ENCODE data around the gene ZSCAN20.

The ZSCAN20 gene

GRCh38 chr1:33443705-33444180 lies 28.7 kb upstream of the ZSCAN20 start:
- no peaks in the 10 kb centered on the region for H3K79me2 ChIP-seq (ENCODE audit: control insufficient read depth, insufficient read depth, low read length, unreplicated experiment)
- peaks cover 27% of the 10 kb centered on the region for H3K4me1 ChIP-seq (ENCODE audit: control insufficient read depth, insufficient read depth, low read length, unreplicated experiment)
- H3K27ac ChIP-seq (ENCODE audit: low read depth, low read length): peak overlapping the region; percentile 73
- H3K36me3 ChIP-seq (ENCODE audit: insufficient read depth, low read length): no peaks in the 10 kb centered on the region
- no peak overlapping the region for H2AFZ ChIP-seq (ENCODE audit: low read length, unreplicated experiment)
- no peak overlapping the region for H3K4me3 ChIP-seq (ENCODE audit: low read depth, low read length)
- H3K27me3 ChIP-seq (ENCODE audit: insufficient read depth, low read length): no peaks in the 10 kb centered on the region

GRCh38 chr1:33445108-33445507 lies 27.3 kb upstream of the ZSCAN20 start:
- H3K4me3 ChIP-seq (ENCODE audit: low read depth, low read length): no peak overlapping the region
- no peaks in the 10 kb centered on the region for H3K36me3 ChIP-seq (ENCODE audit: insufficient read depth, low read length)
- no peaks in the 10 kb centered on the region for H3K27me3 ChIP-seq (ENCODE audit: insufficient read depth, low read length)
- no peaks in the 10 kb centered on the region for H3K79me2 ChIP-seq (ENCODE audit: control insufficient read depth, insufficient read depth, low read length, unreplicated experiment)
- no peak overlapping the region for H3K27ac ChIP-seq (ENCODE audit: low read depth, low read length)
- peaks cover 27% of the 10 kb centered on the region for H3K4me1 ChIP-seq (ENCODE audit: control insufficient read depth, insufficient read depth, low read length, unreplicated experiment)
- H2AFZ ChIP-seq (ENCODE audit: low read length, unreplicated experiment): no peak overlapping the region

DNA sequence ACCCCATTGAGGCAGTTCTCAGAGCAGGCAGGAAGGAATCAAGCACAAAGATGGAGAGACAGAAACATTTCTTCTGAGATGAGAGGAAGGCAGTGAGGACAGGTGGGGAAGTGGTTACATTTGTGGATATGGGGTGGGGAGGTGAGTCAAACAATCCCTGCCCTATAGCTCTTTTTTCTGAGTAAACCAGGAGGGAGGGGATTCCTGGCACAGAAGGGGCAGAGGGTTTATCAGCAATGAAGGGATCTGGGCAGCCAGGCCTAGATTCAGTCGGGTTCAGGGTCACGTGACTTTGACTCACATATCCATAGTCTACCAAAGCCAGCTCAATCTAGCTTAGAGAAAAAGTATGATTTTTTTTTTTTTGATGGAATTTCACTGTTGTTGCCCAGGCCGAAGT lies 25.9 kb upstream of the ZSCAN20 start:
- H3K79me2 ChIP-seq (ENCODE audit: control insufficient read depth, insufficient read depth, low read length, unreplicated experiment): no peaks in the 10 kb centered on the region
- H2AFZ ChIP-seq (ENCODE audit: low read length, unreplicated experiment): no peak overlapping the region
- H3K36me3 ChIP-seq (ENCODE audit: insufficient read depth, low read length): no peaks in the 10 kb centered on the region

DNA sequence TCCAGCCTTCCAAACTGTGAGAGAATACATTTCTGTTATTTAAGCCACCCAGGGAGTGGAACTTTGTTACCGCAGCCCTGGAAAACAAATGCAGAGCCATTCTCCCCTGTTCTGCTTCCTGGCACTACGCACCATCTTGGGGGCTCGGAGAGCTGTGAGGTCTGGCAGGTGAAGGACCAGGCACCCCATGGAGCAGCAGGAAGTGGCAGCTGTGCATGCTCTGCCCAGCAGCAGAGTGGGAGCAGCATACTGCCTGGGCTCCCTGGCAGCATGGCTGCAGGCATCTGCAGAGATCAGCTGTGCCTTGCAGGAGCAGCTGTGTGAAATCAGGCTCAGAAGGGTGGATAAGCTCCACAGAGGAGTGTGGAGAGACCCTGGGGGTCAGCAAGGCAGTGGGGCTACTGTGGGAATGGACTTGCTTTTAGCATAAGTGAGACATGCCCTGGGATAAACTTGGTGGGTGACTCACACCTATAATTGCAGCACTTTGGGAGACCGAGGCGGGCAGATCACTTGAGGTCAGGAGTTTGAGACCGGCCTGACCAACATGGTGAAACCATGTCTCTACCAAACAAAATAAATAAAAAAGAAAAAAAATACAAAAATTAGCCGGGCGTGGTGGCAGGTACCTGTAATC lies 17.7 kb upstream of the ZSCAN20 start:
- no peak overlapping the region for H3K27ac ChIP-seq (ENCODE audit: low read depth, low read length)
- no peak overlapping the region for H3K4me3 ChIP-seq (ENCODE audit: low read depth, low read length)
- no peaks in the 10 kb centered on the region for H3K79me2 ChIP-seq (ENCODE audit: control insufficient read depth, insufficient read depth, low read length, unreplicated experiment)
- H3K36me3 ChIP-seq (ENCODE audit: insufficient read depth, low read length): no peaks in the 10 kb centered on the region
- no peak overlapping the region for H2AFZ ChIP-seq (ENCODE audit: low read length, unreplicated experiment)
- H3K27me3 ChIP-seq (ENCODE audit: insufficient read depth, low read length): no peaks in the 10 kb centered on the region
- peaks cover 39% of the 10 kb centered on the region for H3K4me1 ChIP-seq (ENCODE audit: control insufficient read depth, insufficient read depth, low read length, unreplicated experiment)

More for the DNA sequence above, 25.9 kb upstream of the ZSCAN20 start:
- no peaks in the 10 kb centered on the region for H3K27me3 ChIP-seq (ENCODE audit: insufficient read depth, low read length)
- H3K4me3 ChIP-seq (ENCODE audit: low read depth, low read length): no peak overlapping the region
- H3K27ac ChIP-seq (ENCODE audit: low read depth, low read length): no peak overlapping the region
- H3K4me1 ChIP-seq (ENCODE audit: control insufficient read depth, insufficient read depth, low read length, unreplicated experiment): peaks cover 24% of the 10 kb centered on the region

DNA sequence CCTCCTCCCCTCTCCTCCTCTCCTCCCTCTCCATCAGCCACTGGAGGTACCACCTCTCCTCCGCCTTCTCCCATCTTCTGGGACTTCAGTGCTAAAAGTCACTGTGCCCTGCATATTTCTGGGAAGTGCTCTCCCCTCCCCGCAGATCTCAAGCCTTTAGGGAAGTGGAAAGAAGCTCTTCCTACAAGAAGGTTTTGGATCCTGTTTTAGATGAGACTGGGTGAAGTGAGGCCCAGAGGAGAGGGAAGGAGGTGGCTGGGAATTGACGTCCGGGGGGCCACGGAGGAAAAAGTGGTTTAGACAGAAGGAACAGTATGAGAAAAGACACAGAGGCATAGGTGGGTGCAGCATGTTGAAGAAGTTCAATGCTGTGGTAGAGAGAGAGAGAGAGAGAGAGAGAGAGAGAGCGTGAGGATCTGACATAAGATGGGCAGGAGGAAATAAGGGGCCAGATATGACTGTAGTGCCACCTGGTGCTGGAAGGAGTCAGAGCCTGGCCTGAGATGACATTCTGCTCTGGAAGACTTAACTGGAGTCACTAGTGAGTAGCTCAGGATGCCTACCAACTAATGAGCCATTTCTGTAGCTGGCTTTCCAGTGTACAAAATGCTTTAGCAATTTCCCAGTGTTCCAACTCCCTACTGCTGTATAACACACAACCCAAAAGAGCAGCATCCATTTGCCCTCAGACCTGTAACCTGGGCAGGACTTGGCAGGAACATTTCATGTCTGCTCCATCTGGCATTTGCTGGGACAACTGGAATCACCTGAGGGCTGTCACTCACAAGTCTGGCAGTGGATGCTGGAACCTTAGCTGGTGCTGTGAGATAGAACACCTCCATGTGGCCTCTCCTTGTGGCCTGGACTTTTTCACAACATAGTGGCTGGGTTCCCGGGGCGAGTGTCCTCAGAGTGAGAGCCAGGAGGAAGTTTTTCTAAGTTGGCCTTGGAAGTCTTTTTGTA lies 16.6 kb upstream of the ZSCAN20 start:
- Histone ChIP-seq H3K27me3 (ENCODE audit: insufficient read depth, low read length) (no peaks in the 10 kb centered on the region), H3K36me3 (ENCODE audit: insufficient read depth, low read length) (no peaks in the 10 kb centered on the region), H3K79me2 (ENCODE audit: control insufficient read depth, insufficient read depth, low read length, unreplicated experiment) (no peaks in the 10 kb centered on the region), H3K4me3 (ENCODE audit: low read depth, low read length) (no peak overlapping the region), H3K4me1 (ENCODE audit: control insufficient read depth, insufficient read depth, low read length, unreplicated experiment) (peaks cover 45% of the 10 kb centered on the region), H2AFZ (ENCODE audit: low read length, unreplicated experiment) (peak overlapping the region; percentile 83), H3K27ac (ENCODE audit: low read depth, low read length) (peak overlapping the region; percentile 45; the same call in 1 of the 2 replicates)

GRCh38 chr1:33456502-33456886 lies 16.0 kb upstream of the ZSCAN20 start:
- Histone ChIP-seq H3K4me1 (ENCODE audit: control insufficient read depth, insufficient read depth, low read length, unreplicated experiment) (peaks cover 45% of the 10 kb centered on the region), H2AFZ (ENCODE audit: low read length, unreplicated experiment) (no peak overlapping the region), H3K27me3 (ENCODE audit: insufficient read depth, low read length) (no peaks in the 10 kb centered on the region), H3K36me3 (ENCODE audit: insufficient read depth, low read length) (no peaks in the 10 kb centered on the region), H3K27ac (ENCODE audit: low read depth, low read length) (peak overlapping the region; percentile 15; the same call in 1 of the 2 replicates), H3K79me2 (ENCODE audit: control insufficient read depth, insufficient read depth, low read length, unreplicated experiment) (no peaks in the 10 kb centered on the region), H3K4me3 (ENCODE audit: low read depth, low read length) (no peak overlapping the region)

GRCh38 chr1:33459691-33460090 lies 12.8 kb upstream of the ZSCAN20 start:
- H3K27ac ChIP-seq (ENCODE audit: low read depth, low read length): peak overlapping the region; percentile 14; the same call in 1 of the 2 replicates
- H3K4me1 ChIP-seq (ENCODE audit: control insufficient read depth, insufficient read depth, low read length, unreplicated experiment): peaks cover 43% of the 10 kb centered on the region
- H3K36me3 ChIP-seq (ENCODE audit: insufficient read depth, low read length): no peaks in the 10 kb centered on the region
- no peaks in the 10 kb centered on the region for H3K79me2 ChIP-seq (ENCODE audit: control insufficient read depth, insufficient read depth, low read length, unreplicated experiment)
- no peak overlapping the region for H2AFZ ChIP-seq (ENCODE audit: low read length, unreplicated experiment)
- H3K27me3 ChIP-seq (ENCODE audit: insufficient read depth, low read length): no peaks in the 10 kb centered on the region
- no peak overlapping the region for H3K4me3 ChIP-seq (ENCODE audit: low read depth, low read length)

- Histone ChIP-seq H3K27me3 (ENCODE audit: insufficient read depth, low read length) (no peaks in the 10 kb centered on the region), H2AFZ (ENCODE audit: low read length, unreplicated experiment) (no peak overlapping the region), H3K27ac (ENCODE audit: low read depth, low read length) (peak overlapping the region; percentile 14; the same call in 1 of the 2 replicates), H3K79me2 (ENCODE audit: control insufficient read depth, insufficient read depth, low read length, unreplicated experiment) (no peaks in the 10 kb centered on the region), H3K4me3 (ENCODE audit: low read depth, low read length) (no peak overlapping the region), H3K36me3 (ENCODE audit: insufficient read depth, low read length) (no peaks in the 10 kb centered on the region), H3K4me1 (ENCODE audit: control insufficient read depth, insufficient read depth, low read length, unreplicated experiment) (peaks cover 40% of the 10 kb centered on the region)
Observed at GRCh38 chr1:33460144-33460543, 12.3 kb upstream of the ZSCAN20 start.

- Histone ChIP-seq H3K4me1 (ENCODE audit: control insufficient read depth, insufficient read depth, low read length, unreplicated experiment) (peaks cover 31% of the 10 kb centered on the region), H3K27me3 (ENCODE audit: insufficient read depth, low read length) (no peaks in the 10 kb centered on the region), H3K4me3 (ENCODE audit: low read depth, low read length) (no peak overlapping the region), H3K36me3 (ENCODE audit: insufficient read depth, low read length) (no peaks in the 10 kb centered on the region), H3K79me2 (ENCODE audit: control insufficient read depth, insufficient read depth, low read length, unreplicated experiment) (no peaks in the 10 kb centered on the region), H3K27ac (ENCODE audit: low read depth, low read length) (no peak overlapping the region), H2AFZ (ENCODE audit: low read length, unreplicated experiment) (no peak overlapping the region)
Observed at GRCh38 chr1:33460947-33461629, 11.4 kb upstream of the ZSCAN20 start.

DNA sequence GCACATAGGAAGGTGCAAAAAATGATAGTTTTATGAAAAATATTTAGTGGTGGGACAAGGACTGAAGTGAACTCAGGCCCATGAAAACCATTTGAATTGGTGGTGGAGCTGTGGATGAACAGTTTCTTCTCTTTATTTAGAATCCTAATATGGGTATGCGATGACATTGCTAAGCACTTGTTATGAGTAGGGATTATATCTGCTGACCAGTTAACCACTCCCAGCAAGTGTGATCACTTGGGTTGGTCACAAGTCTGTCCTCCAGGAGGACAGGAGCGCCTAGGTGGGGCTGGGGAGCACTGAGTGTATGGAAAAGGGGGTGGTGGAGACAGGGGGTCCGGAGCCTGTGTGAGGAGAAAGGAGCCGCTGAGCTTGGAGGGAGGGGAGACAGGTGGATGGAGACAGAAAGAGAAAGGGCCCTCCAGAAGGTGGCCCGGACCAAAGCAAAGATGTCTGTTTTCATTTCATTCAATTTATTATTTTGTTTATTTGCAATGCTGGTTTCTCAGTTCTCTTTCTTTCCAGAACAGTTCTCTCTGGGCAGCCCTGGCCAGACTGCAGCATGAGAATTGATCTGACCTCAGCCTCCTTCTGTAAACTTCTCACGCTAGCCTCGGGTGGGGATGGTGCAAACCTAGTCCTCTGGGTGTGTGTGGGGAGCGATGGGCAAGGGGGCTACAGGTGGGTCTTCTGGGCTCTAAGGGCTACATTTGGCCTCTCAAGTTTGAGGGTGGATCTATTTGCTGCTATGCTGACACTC lies 9.9 kb upstream of the ZSCAN20 start:
- Histone ChIP-seq H3K4me1 (ENCODE audit: control insufficient read depth, insufficient read depth, low read length, unreplicated experiment) (peaks cover 20% of the 10 kb centered on the region), H2AFZ (ENCODE audit: low read length, unreplicated experiment) (no peak overlapping the region), H3K4me3 (ENCODE audit: low read depth, low read length) (no peak overlapping the region), H3K79me2 (ENCODE audit: control insufficient read depth, insufficient read depth, low read length, unreplicated experiment) (no peaks in the 10 kb centered on the region), H3K27ac (ENCODE audit: low read depth, low read length) (no peak overlapping the region), H3K36me3 (ENCODE audit: insufficient read depth, low read length) (no peaks in the 10 kb centered on the region), H3K27me3 (ENCODE audit: insufficient read depth, low read length) (no peaks in the 10 kb centered on the region)
